HG03135 (cell line): ENCODE measurements around the gene EMC6.

ENCODE experiments used
- ATAC-seq: cut with Tn5 transposase; IDR thresholded peaks from one replicate; pipeline ENCODE4 v1.9.1; 2021; ENCODE audit warnings: mild to moderate bottlenecking, moderate library complexity; ENCODE audit not compliant: unreplicated experiment

EMC6 gene

GRCh38 chr17:3655766-3656165 lies 12.8 kb upstream of the EMC6 start:
- ATAC-seq = no peak

- no peak for ATAC-seq
Measured at GRCh38 chr17:3656353-3656752, 12.3 kb upstream of the EMC6 start.

- no peak for ATAC-seq
Measured at GRCh38 chr17:3656755-3657587, 11.6 kb upstream of the EMC6 start.

GRCh38 chr17:3657588-3657869 lies 11.1 kb upstream of the EMC6 start:
- no peak for ATAC-seq

GRCh38 chr17:3657874-3658783 lies 10.5 kb upstream of the EMC6 start:
- no peak for ATAC-seq

- ATAC-seq = no peak
Measured at GRCh38 chr17:3658784-3659449, 9.7 kb upstream of the EMC6 start.

- ATAC-seq = no peak
Measured at GRCh38 chr17:3659541-3660111, 9.0 kb upstream of the EMC6 start.

- no peak for ATAC-seq
Measured at GRCh38 chr17:3660311-3660891, 8.2 kb upstream of the EMC6 start.

GRCh38 chr17:3663102-3664011 lies 5.3 kb upstream of the EMC6 start:
- ATAC-seq = no peak

GRCh38 chr17:3665834-3666233 lies 2.8 kb upstream of the EMC6 start:
- no peak for ATAC-seq

- no peak for ATAC-seq
Measured at GRCh38 chr17:3666516-3666915, 2.1 kb upstream of the EMC6 start.

GRCh38 chr17:3667366-3668278 lies 990 bp upstream of the EMC6 start:
- peak; percentile 10 for ATAC-seq

- ATAC-seq = peak; percentile 2
Measured at GRCh38 chr17:3669085-3669347, 404 bp downstream of the EMC6 start.

- no peak for ATAC-seq
Measured at GRCh38 chr17:3669548-3669947, 936 bp downstream of the EMC6 start.

GRCh38 chr17:3672571-3672970 lies 4.0 kb downstream of the EMC6 start:
- no peak for ATAC-seq

GRCh38 chr17:3675886-3676285 lies 7.3 kb downstream of the EMC6 start:
- ATAC-seq = no peak

- no peak for ATAC-seq
Measured at GRCh38 chr17:3678095-3678820, 9.6 kb downstream of the EMC6 start.

GRCh38 chr17:3678821-3679530 lies 10.4 kb downstream of the EMC6 start:
- ATAC-seq = no peak
